Measurements from ENCODE around the gene D2HGDH.
"Not testable (repeated sequence)": the region's sequence is repeated elsewhere in the genome, so short reads cannot be mapped to it uniquely, and the experiment has no call there.

The D2HGDH gene

DNA sequence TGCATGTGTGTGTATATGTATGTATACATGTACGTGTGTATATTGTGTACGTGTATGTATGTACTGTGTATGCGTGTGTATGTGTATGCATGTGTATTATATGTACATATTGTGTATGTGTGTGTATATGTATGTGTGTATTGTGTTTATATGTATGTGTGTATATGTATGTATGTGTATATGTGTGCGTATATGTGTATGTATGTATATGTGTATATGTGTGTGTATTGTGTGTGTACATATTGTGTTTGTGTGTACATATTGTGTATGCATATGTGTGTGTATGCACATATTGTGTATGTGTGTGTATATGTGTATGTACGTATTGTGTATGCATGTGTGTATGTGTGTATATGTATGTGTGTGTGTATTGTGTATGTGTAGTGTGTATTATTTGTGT is 59.0 kb downstream of the D2HGDH start:
- DNase-seq (ENCODE audit: low spot score) = no peak

- DNase-seq (ENCODE audit: low spot score) = peak; percentile 10
Observed at GRCh38 chr2:241794250-241794823, 59.9 kb downstream of the D2HGDH start.

DNA sequence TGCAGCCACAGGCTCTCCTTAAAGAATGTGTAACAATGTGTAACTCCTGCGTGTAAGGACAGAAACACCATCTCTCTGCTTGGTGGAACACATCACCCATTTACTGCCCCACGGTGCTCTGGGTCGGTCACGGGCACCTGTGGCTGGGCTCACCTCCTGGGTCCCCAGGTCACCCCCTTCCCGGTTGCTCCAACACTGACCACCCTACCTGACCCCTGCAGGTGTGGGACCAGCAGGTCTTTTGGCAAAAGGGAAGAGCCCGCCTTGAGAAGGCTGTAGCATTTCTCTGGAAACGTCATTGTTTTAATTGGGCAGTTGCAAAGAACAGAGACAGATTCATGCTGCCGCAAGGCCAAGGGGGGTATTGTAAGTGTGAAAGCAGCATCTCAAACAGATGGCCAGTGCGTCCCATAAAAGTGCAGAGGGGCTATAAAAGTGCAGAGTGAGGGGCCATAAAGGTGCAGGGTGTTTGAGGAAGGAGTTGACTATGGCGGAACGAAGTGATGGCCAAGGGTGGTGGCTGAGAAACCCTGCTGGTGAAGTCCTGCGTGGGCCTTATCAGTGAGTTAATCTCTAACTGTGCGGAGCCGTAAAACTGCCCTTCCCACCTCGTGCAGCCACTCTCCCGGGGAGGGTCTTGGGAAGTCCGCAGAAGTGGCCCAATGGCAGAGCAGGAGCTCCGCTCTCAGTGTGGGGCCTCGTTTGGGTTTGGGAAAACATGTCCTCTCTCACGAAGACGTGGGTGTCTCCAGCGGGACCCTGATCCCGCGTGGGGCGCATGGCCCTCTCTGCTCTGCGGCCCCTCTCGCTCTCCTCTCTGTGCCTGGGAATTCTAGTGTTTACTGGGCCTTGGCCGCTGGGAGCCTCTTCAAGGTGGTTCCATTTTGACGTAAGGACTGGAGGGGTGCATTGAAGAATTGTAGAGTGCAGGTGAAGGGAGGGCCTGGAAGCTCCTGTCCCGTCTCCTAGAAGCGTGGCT is 60.9 kb downstream of the D2HGDH start:
- DNase-seq (ENCODE audit: low spot score) = no peak

- no peak for DNase-seq (ENCODE audit: low spot score)
Observed at GRCh38 chr2:241796209-241796608, 61.8 kb downstream of the D2HGDH start.

DNA sequence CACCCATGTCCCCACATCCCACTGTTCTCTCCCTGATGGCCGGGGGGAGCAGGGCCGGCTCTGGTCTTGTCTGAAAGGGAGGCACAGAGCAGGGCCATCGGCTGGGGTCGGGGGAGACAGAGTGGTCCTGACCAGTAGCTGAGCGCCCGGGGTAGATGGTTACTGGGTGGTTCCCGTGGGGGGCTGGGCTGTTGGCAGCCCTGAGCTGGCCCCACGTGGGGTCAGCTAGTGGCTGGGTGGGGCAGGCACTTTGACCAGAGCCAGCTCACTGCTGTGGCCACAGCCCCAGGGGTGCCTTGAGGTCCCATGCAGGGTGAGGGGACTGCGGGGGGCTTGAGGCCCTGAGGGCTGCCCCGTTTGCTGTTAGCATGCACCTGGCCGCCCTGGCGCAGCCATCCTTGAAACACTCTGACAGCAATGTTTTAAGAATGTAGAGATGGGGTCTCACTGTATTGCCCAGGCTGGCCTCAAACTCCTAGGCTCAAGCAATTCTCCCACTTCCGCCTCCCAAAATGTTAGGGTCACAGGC is 62.2 kb downstream of the D2HGDH start:
- no peak for DNase-seq (ENCODE audit: low spot score)

DNA sequence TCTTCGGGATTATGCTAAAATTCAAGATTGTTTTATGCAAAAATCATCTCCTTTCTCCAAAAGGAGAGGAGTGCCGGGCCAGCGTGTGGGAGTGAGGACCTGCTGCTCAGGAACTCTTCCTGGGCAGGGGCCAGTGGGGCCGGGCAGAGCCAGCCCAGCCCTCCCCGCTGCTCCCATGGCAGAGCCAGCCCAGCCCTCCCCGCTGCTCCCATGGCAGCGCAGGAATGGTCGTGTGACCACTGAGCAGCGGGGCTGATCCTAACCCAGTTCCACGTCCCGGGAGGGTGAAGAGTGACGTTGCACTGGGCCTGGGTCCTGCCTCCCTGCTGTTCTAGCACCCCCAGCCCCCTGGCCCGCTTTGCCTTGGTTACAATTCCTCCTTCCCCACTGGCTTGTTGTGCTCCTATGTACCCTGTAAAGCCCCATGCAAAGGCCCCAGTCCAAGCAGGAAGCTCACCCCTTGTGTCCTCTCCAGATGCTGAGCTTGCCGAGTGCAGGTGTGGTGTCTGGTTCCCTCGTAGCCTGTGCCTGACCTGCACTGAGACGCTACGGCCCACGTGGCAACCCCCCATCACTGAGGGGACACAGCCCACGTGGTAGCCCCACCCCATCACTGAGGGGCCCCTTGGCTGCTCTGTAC is 63.1 kb downstream of the D2HGDH start:
- DNase-seq (ENCODE audit: low spot score) = no peak

- DNase-seq (ENCODE audit: low spot score) = no peak
Observed at GRCh38 chr2:241798081-241798630, 63.7 kb downstream of the D2HGDH start.

DNA sequence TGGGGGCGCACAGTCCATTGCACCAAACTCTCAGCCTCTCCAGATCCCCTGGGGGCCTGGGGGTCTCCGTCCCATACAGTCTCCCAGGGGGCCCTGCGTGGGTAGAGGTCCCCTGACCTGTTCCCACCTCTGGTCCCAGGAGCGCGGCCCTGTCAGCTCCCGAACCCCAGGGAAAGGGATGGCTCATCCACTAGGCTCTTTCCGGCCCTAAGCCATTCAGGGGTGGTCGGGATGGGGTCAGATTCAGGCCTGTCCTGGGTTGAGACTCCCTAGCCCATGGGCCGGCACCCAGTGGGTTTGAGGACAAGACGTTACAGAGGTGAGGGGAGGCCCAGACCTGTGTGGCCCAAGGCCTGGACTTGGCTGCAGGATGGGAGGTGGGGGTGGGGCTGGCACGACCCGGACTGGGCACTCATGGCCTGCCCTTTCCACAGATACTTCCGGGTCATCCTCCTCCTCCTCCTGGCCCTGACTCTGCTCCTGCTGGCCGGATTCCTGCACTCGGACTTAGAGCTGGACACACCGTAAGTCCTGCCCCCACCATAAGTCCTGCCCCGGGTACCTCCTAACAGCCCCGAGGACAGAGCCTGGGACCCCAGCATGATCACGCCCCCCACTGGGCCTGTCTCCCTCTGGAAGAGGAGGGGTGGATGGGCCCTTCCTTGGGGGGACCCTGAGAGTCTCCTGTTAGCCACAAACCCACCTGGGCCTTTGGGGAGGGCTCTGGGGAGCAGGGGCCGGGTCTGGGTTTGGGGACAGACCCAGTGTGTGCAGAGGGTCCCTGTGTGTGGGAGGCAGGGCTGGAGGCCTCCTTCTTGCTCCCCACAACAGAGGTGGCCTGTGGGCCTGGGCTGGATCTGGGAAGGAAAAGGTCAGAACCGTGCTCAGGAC is 64.4 kb downstream of the D2HGDH start:
- DNase-seq (ENCODE audit: low spot score) = peak; percentile 3

- DNase-seq (ENCODE audit: low spot score) = peak; percentile 5
Observed at GRCh38 chr2:241799522-241800197, 65.2 kb downstream of the D2HGDH start.

DNA sequence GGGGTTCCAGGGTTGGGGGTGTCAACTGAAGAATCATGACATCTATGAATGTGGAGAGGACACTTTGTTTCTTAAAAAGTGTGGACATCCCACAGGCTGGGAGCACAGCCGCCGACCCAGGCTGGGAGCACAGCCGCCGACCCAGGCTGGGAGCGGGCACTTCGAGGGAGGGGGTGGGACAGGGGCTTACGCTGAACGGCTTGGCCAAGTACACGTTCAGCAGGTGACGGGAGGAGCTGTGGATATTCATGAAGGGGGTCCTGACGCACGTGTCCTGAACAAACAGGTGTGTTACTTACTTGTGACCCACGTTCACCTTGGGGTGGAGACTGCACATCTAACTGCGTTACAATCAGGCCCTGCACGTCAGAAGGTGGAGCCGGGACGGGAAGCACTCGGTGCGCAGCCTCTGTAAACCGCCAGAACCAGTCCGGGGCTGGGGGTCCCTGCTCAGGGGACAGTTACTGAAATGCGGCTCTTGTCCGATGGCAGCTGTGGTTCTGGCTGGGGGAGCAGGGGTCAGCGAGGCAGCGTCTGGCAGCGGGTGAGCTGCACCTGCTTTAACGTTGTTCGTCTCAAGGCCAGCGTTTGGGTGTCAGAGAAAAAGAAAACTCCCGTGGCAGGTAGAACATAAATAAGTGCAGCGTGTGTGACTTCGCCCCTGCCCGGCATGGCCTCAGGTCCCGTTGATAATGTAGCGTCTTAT is 65.9 kb downstream of the D2HGDH start:
- not testable (repeated sequence) for DNase-seq (ENCODE audit: low spot score)

- DNase-seq (ENCODE audit: low spot score) = no peak
Observed at GRCh38 chr2:241801611-241802420, 67.4 kb downstream of the D2HGDH start.

- peak; percentile 6 for DNase-seq (ENCODE audit: low spot score)
Observed at GRCh38 chr2:241802421-241803318, 68.2 kb downstream of the D2HGDH start.

- DNase-seq (ENCODE audit: low spot score) = peak; percentile 9
Observed at GRCh38 chr2:241803387-241804325, 69.2 kb downstream of the D2HGDH start.

DNA sequence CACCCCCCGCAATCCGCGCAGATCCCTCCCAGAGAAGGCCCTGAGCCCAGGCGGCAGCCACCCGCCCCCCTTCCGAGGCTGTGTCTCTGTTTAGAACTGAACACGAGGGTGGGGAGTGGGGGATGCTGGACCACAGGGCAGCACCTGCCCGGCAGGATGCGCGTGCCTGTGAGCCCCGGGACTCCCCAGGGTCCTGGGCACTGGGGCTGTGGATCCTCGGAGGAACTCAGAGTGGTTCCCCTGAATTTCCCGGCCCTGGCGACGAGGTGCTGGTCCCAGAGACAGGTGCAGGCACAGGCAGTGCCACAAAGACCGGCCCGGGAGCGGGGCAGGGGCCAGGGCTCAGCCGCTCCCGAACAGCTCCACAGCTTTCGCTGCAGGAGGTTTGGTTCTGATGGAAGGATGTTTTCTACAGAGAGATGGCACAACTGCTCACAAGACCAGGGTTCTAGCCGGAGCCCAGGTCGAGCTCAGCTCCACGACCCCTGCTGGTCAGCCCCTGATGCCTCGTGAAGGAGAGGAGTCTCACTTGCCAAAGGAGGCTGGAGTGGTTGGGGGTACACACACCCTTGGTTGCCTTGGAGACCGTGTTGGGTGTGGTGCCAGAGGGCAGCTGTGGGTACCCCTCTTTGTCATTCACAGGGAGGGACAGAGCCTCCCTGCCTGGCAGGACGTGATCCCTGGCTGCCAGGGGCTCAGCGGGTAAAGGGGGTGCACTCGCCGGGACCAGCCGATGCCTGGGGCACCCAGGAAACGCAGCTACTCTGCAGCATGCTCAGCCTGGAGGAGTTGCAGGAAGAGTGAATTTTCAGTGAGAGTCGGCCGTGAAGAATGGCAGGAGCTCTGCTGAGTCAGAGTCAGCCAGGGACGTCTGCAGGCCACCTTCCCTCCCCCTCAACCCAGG is 70.1 kb downstream of the D2HGDH start:
- DNase-seq (ENCODE audit: low spot score) = peak; percentile 24

GRCh38 chr2:241806217-241806616 is 71.8 kb downstream of the D2HGDH start:
- not testable (repeated sequence) for DNase-seq (ENCODE audit: low spot score)

All from HuH-7.5 (cell line).